ENCODE data around the gene MUSTN1.
A peak's percentile ranks its signal among the peaks of the same experiment; 100 is the strongest.

The MUSTN1 gene

GRCh38 chr3:52834871-52835501 is at the start of gene MUSTN1:
TSS of gene MUSTN1 (minus strand) at chr3:52835019. CDS start at chr3:52834948, 71 bp downstream.
- DNase-seq (ENCODE audit: low read depth), result no peak
- TF ChIP-seq, protein P1, sequence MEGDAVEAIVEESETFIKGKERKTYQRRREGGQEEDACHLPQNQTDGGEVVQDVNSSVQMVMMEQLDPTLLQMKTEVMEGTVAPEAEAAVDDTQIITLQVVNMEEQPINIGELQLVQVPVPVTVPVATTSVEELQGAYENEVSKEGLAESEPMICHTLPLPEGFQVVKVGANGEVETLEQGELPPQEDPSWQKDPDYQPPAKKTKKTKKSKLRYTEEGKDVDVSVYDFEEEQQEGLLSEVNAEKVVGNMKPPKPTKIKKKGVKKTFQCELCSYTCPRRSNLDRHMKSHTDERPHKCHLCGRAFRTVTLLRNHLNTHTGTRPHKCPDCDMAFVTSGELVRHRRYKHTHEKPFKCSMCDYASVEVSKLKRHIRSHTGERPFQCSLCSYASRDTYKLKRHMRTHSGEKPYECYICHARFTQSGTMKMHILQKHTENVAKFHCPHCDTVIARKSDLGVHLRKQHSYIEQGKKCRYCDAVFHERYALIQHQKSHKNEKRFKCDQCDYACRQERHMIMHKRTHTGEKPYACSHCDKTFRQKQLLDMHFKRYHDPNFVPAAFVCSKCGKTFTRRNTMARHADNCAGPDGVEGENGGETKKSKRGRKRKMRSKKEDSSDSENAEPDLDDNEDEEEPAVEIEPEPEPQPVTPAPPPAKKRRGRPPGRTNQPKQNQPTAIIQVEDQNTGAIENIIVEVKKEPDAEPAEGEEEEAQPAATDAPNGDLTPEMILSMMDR (IDR thresholded peaks at IDR 0.05; ENCODE audit: insufficient read depth, low read depth, low read length, missing control alignments), result no peak
- no peak within 1 kb of the TSS for H3K4me3 ChIP-seq (ENCODE audit: low read depth, low read length)

DNA sequence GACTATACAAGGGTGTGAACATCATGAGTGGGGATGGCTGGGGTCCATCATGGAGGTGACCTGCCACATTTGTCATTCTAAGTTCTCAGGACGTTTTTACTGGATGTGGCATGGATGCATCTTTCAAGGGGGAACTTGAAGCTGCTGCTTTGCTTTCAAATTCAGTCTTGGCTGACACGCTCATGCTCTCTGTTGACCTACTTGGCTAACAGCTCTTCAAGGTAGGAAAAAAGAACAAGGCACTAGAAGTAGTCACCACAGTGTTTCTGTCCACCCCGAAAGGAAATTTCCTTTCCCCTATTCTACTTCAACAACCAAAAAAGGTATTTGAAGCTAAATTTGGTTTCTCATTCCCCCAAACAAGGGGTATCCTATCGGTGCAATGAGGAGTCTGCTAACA is 47.6 kb upstream of the MUSTN1 start:
- TF ChIP-seq, protein P1 (IDR thresholded peaks at IDR 0.05; ENCODE audit: insufficient read depth, low read depth, low read length, missing control alignments), result no peak
- DNase-seq (ENCODE audit: low read depth), result no peak
- H3K4me3 ChIP-seq (ENCODE audit: low read depth, low read length), result no peak overlapping the region

GRCh38 chr3:52881871-52882270 is 47.1 kb upstream of the MUSTN1 start:
- TF ChIP-seq, protein P1 (IDR thresholded peaks at IDR 0.05; ENCODE audit: insufficient read depth, low read depth, low read length, missing control alignments), result no peak
- H3K4me3 ChIP-seq (ENCODE audit: low read depth, low read length), result no peak overlapping the region
- no peak for DNase-seq (ENCODE audit: low read depth)

DNA sequence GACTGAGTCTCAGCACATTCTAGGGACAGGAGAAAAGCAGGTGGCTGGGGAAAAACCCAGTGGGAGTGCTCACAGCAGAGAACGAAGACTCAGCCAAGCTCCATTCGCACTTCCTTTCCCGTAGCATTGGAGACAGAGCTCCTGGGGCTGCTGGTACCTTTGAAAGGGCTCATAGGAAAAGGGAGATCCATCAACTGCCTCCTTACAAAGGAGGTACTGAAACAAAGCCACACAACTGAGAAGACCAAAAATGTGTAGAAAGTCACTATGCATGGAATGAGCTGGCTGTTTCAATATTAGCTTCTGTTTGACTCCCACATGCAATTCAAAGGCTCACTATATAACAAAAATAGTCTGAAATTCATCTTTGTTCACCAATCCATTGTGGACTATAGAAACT is 45.7 kb upstream of the MUSTN1 start:
- peak; percentile 41 for DNase-seq (ENCODE audit: low read depth)

GRCh38 chr3:52880047-52880446 is 45.2 kb upstream of the MUSTN1 start:
- H3K4me3 ChIP-seq (ENCODE audit: low read depth, low read length), result no peak overlapping the region
- TF ChIP-seq, protein P1 (IDR thresholded peaks at IDR 0.05; ENCODE audit: insufficient read depth, low read depth, low read length, missing control alignments), result no peak

More for the DNA sequence above, 45.7 kb upstream of the MUSTN1 start:
- TF ChIP-seq, protein P1 (IDR thresholded peaks at IDR 0.05; ENCODE audit: insufficient read depth, low read depth, low read length, missing control alignments), result no peak
- no peak overlapping the region for H3K4me3 ChIP-seq (ENCODE audit: low read depth, low read length)

GRCh38 chr3:52879581-52879980 is 44.8 kb upstream of the MUSTN1 start:
- no peak overlapping the region for H3K4me3 ChIP-seq (ENCODE audit: low read depth, low read length)
- no peak for DNase-seq (ENCODE audit: low read depth)
- TF ChIP-seq, protein P1 (IDR thresholded peaks at IDR 0.05; ENCODE audit: insufficient read depth, low read depth, low read length, missing control alignments), result no peak

More at GRCh38 chr3:52880047-52880446, 45.2 kb upstream of the MUSTN1 start:
- DNase-seq (ENCODE audit: low read depth), result no peak

DNA sequence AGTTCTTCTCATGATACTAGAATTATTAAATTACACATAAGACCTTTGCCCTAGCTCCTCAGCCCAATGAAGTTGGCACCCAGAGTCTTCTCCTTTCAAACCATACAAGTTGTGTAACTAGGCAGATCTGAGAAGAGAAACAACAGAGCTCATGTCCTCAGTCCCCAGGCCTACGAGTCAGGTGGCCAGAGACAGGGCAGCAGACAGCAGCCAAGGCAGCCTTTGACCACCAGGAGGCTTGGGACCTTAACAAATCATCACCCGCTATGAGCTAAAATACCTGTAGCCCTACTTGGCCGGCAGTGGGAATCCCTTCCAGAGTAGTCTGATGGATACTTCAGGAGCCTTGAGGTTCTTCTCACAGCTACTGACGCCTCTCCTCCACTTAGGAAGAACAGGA is 44.3 kb upstream of the MUSTN1 start:
- DNase-seq (ENCODE audit: low read depth), result no peak
- TF ChIP-seq, protein P1 (IDR thresholded peaks at IDR 0.05; ENCODE audit: insufficient read depth, low read depth, low read length, missing control alignments), result no peak
- no peak overlapping the region for H3K4me3 ChIP-seq (ENCODE audit: low read depth, low read length)

Measured in GM12865 (cell line).